Activated CD4-positive, alpha-beta T cell treated with anti-CD3 and anti-CD28 coated beads, Interleukin-2, amount 50 U/mL, for 16 hours (primary cell): ENCODE results near the gene UBASH3B.

Experiments used
- DNase-seq: peaks from one replicate; pipeline ENCODE4 v3.0.0-alpha.2; 2020

Gene UBASH3B

DNA sequence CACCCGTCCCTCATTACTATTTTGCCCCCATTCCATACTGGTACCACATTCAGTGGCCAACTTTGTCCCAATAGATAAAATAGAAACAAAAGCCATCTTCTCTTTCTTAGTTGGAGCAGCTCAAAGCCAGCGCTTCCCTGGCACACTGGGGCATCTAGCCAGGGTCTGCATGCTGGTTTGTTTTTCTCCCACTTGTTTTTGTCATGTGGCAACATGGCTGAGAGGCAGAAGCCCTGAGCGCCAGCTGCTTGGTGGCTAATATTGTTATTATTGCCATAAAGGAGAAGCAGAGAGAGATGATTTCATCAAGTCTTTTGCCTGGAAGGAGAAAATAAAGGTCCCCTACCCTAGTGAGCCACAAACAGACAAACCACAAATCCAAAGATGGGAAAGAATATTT, 134.4 kb downstream of the UBASH3B start:
- DNase-seq: no peak

DNA sequence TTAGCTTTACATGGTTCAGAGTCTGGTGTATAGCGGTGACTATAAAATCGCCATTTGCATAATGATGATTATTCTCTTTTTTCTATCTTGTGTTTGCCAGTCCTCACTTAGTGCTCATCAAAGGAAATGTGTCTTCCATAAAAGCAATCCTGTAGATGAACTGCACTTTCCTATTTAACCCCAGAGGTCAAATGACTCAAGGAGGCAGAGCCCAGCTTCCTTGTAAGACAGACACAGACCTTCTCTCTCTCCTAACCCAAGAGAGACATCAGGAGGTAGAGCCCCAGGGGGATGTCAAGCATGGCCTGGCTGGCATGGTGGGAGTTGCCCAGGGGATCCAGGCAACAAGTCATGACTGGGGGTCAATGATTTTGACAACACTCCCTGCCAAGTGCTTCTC, 135.9 kb downstream of the UBASH3B start:
- DNase-seq: no peak

GRCh38 chr11:122791836-122792235, 136.3 kb downstream of the UBASH3B start:
- no peak for DNase-seq

GRCh38 chr11:122793515-122793914, 138.0 kb downstream of the UBASH3B start:
- no peak for DNase-seq

DNA sequence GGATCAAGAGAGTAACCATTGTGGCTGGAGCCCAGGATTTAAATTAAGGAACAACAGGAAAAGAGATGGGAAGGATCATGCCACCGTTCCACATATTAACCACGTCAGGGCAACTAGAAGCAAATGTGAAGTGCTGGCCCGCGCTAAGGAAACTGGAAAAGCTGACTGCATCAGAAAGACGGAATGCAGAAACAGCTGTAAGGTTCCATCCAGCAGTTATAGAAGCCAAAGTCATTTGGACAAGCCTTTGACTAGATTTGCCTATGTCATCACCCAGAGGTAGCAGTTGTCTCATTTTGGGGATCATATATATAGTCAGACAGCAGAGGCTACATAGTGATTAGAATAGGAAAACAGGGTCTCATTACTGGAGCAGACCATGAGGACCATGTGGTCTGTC, 139.8 kb downstream of the UBASH3B start:
- no peak for DNase-seq

- DNase-seq: peak; percentile 61
Measured at GRCh38 chr11:122796128-122796717, 140.7 kb downstream of the UBASH3B start.

GRCh38 chr11:122797651-122798050, 142.1 kb downstream of the UBASH3B start:
- DNase-seq: no peak

DNA sequence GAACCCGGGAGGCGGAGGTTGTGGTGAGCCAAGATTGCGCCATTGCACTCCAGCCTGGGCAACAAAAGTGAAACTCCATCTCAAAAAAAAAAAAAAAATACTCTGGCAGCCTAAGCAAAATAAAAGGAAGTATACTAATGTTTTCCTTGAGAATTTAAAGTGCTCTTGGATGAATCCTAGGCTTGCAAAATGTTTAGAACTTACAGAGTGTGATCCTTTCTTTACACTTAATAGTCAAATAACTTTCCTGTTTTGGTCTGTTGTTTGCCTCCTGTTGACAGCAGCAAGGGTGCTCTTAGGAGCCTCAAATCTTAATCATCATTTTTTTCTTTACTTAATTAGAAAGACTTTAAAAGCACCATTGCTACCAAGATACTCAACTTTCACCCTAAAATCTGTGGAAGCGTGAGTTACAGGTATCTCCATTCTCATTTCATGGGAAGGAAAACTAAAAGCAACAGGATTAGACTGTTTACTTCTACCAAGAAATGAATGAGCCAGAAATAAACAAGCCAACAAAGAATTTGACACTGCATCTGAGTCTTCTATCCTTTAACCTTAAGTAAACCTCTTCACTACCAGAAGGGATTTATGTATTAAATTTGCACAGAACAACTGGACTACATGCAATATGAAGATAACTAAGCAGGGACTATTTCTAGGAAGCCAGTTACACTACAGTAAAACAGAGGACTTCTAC, 144.0 kb downstream of the UBASH3B start:
- no peak for DNase-seq

GRCh38 chr11:122802876-122803275, 147.4 kb downstream of the UBASH3B start:
- DNase-seq: no peak

DNA sequence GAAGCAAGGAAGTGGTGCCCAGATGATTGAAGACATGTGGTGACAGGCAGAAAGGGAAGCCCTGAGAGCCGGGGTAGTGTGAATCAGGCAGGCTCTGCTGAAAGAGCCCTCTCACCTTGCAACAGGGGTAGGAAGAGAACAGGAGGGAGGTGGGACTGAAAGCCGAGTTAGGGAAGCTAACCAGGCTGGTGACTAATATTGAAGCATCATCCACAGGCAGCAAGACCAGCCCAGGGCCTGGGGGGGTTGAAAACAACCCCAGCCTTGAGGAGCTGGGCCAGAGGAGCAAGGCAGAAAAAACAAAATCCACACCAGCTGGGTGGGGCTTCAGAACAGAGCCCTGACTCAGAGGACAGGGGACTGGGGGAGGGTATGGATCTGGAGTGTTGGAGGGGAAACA, 147.8 kb downstream of the UBASH3B start:
- DNase-seq: no peak

- DNase-seq: no peak
Measured at GRCh38 chr11:122803716-122804115, 148.2 kb downstream of the UBASH3B start.

DNA sequence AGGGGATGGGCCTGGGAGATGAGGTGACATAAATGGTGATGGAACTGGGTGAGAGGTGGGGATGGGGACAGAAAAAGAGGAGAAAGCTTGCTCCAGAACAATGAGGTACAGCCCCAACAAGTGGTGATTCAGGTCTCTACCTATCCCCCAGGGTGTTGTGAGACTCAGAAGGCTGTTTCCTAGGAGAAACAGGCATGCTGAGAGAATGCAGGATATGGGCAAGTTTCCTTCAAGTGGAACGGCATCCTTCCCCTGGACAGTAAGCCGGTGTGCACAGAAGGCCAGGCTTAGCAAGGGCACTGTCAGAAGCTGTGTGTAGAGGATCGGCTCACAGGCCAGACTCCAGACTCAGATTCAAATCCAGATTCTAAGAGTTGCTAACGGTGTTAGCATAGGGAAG, 148.6 kb downstream of the UBASH3B start:
- DNase-seq: no peak

DNA sequence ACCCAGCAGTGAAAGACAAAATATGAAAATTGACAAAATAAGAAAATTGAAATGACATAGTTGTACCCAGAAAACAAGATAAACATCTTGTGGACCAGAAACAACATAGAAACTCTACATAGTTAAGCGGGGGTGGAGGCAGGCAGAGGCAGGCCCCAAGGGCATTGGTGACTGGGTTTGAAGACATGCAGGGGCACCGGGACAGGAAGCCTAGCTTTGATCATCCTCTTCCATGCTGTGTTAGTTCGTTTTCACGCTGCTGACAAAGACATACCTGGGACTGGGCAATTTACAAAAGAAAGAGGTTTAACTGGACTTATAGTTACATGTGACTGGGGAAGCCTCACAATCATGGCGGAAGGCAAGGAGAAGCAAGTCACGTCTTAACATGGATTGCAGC, 149.3 kb downstream of the UBASH3B start:
- DNase-seq: no peak

DNA sequence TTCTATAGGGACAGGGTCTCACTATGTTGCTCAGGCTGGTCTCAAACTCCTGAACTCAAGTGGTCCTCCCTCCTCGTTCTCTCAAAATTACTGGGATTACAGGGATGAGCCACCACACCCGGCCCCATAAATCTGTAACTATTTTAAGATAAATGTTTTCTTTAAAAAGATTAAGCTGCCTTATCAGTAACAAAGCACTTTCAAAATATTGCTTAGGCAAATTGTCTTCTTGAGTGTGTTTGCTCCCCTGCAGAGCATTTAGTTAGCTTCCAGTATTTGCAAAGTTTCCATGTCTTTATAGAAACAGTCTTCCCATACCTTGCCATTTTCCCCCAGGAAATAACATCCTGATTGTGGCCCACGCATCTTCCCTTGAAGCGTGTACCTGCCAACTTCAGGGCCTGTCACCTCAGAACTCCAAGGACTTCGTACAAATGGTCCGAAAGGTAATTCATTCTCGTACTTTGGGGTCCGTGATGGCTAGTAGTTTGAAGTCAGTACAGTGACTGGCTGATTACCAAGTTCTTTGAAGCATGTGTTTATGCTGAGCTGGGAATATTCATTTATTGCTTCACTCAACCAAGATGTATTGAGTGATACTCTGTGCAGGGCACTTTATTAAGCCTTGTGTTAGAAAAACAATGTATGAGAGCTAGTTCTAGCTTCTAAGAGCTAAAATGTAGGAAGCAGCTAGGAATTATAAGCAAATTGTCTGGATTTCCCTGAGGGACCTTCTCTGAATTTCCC, 152.4 kb downstream of the UBASH3B start:
- DNase-seq: no peak

DNA sequence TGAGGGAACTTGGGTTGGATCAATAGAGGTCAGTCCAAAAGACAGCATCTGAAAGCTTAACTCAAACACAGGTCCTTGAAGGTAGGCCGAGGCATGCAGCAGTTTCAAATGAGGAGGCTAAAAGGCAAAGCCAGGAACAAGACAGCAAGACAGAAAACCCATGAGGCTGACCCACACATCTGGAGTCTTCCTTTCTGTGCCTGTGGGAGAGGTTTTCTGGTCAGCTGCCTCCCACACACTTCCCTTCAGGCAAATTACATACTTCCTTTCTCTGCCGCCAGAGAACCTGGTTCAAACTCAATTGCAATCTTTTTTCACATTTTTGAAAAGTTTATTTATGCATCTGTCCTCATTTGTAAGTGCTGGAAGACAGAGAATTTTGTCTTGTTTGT, 153.0 kb downstream of the UBASH3B start:
- DNase-seq: peak; percentile 34

DNA sequence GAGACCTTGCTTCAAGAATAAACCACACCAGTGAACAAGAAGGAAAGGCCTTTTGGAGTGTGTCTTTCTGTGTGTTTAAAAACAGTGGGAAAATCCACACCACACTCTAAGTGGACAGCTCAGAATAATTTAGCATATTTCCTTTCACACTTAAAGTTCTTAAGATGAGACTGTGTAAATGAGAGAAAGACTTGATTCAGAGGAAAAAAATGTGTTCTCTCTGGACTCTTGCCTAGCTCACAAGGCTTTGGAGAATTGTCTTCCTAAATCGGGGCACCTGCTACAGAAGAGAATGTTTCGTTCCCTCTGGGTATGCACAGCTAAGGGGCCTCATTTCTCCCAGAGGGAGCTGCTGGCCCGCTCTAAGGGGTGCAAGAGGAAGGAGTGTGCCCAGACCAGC, 154.3 kb downstream of the UBASH3B start:
- DNase-seq: no peak

GRCh38 chr11:122811721-122812120, 156.2 kb downstream of the UBASH3B start:
- DNase-seq: no peak

DNA sequence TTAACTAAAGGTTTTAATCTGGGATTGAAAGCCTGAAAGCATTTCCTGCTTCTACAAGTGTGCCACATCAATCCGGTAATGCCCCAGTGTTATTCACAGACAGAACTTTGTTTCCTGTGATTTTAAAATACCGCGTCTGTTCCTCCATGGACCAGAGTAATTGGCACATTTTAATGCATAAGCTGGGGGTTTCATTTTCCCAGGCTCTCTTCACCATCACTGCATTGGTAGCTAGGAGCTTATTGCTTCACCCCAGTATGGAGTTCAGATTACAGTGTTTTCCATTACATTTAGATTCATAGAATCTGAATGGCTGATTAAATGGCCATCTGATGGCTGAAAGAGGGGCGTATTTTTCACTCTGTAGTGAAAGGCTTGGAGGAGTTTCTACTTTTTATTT, 157.1 kb downstream of the UBASH3B start:
- no peak for DNase-seq

- no peak for DNase-seq
Measured at GRCh38 chr11:122813176-122813893, 157.8 kb downstream of the UBASH3B start.

- no peak for DNase-seq
Measured at GRCh38 chr11:122813894-122814270, 158.4 kb downstream of the UBASH3B start.

GRCh38 chr11:122814401-122814800, 158.9 kb downstream of the UBASH3B start:
- no peak for DNase-seq

DNA sequence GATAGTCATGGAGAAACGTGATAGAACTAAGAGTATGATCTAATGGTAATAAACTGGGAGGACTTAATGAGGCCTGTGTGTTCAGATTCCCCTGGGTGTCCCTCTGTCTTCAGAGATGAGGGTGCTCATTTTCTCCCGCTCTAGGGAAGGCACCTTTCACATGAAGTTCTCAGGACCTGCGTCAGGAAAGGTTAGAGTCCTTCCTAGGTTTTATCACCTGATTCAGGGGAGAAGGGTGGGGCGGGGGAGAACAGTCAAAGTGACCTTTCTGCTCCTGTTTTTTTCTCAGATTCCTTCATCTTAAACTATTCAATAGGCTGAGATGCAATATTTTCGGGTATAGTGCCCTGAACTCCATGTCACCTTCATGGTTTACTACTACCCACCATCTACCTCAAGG, 160.4 kb downstream of the UBASH3B start:
- no peak for DNase-seq

DNA sequence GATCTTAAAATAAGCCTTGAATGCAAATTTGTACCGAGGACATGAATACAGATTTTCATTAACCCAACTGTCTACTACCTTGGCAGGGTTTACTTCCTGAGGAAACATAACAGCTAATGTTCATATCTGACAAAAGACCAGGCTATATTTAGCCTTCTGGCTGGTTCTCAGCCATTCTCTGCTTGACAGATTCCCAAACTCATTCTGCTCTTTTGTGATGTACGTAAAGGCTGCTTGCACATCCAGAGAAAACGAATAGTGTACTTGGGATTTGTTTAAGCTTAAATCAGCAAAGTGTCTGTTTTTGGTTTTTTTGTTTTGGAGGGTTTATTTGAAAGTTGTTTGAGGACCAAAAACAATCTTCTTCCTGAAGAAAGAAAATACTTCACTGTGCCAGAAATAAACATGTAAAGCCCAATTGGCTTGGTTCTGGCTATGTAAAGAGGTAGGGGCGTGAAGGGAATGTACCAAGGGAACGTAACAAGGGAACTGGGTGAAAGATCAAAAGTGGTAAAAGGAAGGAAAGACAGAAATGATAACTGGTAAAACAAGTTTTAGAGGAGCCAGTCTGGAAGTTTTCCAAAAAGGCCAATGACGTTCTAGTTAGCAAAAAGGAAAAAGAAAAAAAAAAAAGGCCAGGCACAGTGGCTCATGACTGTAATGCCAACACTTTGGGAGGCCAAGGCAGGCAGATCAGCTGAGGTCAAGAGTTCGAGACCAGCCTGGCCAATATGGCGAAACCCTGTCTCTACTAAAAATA, 161.4 kb downstream of the UBASH3B start:
- DNase-seq: no peak
